ENCODE results near the gene ZNF346. TPM values are rescaled to one million over a fixed set of nuclear protein-coding genes. Genes with fewer than 3 reads are reported as not detected.
A peak's percentile ranks its signal among the peaks of the same experiment; 100 is the strongest.

Gene ZNF346
- total and polyA plus RNA-seq, 10 of the 15 experiments (the other 5 are each of a cell fraction or from before 2014, with no cell fraction given): 6.5 to 30.2 (median 24.0) TPM

DNA sequence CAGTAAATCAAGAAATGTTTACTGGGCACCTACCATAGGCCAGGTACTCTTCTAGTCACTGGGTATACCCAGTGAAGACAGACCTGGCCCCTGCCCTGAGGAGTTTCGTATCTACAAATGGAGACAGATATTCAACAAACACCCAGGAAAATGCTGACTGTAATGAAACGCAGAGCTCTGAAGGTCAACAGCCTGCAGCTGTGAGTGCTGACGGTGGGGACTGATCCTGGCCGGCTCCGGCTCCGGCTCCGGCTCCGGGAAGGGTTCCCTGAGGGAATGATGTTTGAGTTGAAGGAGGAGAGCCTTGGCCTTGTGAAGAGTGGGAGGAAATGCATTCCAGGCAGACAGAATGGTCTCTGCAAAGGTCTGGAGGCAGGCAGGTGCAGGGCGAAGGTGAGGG lies 87.3 kb downstream of the ZNF346 start:
- no peak overlapping the region for H3K27ac ChIP-seq (ENCODE audit: control insufficient read depth, insufficient read depth)
- no TSS peak for BruUV-seq (replicated peaks)
- H3K4me3 ChIP-seq: no peak overlapping the region
- H3K27me3 ChIP-seq (replicated peaks in 1 of 2; ENCODE audit: control insufficient read depth in 2 of 2, insufficient read depth in 2 of 2, low read length in 1 of 2): no peaks in the 10 kb centered on the region
- 73% methylated on average over 9 of the region's 9 CpGs for WGBS (ENCODE audit: insufficient coverage, insufficient replicate concordance, low lambda C conversion rate, missing lambda C conversion rate)
- ATAC-seq (no peak), DNase-seq (ENCODE audit: low read depth, low spot score) (no peak), FAIRE-seq (no peak)
- H3K36me3 ChIP-seq (ENCODE audit: control insufficient read depth in 2 of 2, insufficient read depth in 2 of 2, low read length in 1 of 2): no peaks in the 10 kb centered on the region
- intact Hi-C loops (cut with micrococcal nuclease; ENCODE audit: unreplicated experiment): loop anchor here (5.0 to 10.0 kb wide), 5 partner anchors 127 to 395 kb away; partner anchors contain the start of genes DOK3, PRELID1 and RAB24
- POLR2A ChIA-PET: no interaction called here
- H3K9ac ChIP-seq (ENCODE audit: control insufficient read depth, insufficient read depth, low read length): no peak overlapping the region
- H4K20me1 ChIP-seq (ENCODE audit: control insufficient read depth, insufficient read depth): no peaks in the 10 kb centered on the region
- no peaks in the 10 kb centered on the region for H3K9me3 ChIP-seq (replicated peaks; ENCODE audit: control insufficient read depth, insufficient read depth, low read length)
- CTCF ChIA-PET: interaction anchor here (0.6 to 8.0 kb wide), 5 partner anchors 13 to 451 kb away, joined by 3 to 159 read pairs (median 46); partner anchors contain the start of gene FGFR4
- TF ChIP-seq ZBED1 (IDR thresholded peaks at IDR 0.05; ENCODE audit: borderline replicate concordance): no peak
- no peak for TF ChIP-seq DPF2 (IDR thresholded peaks at IDR 0.05)
- no peak for TF ChIP-seq CREM (IDR thresholded peaks at IDR 0.05; ENCODE audit: low read depth)
- TF ChIP-seq NRF1 (conservative IDR thresholded peaks at IDR 0.05; ENCODE audit: low read depth, low read length): no peak
- H3K4me1 ChIP-seq (ENCODE audit: control insufficient read depth, insufficient read depth, low read length): peaks cover 3% of the 10 kb centered on the region; the same call in 1 of the 2 replicates
- in situ Hi-C loops (cut with MboI): loop anchor here (5.0 kb wide), 1 partner anchor 458 kb away; no protein-coding TSS in a partner anchor
- H3K4me2 ChIP-seq (ENCODE audit: control insufficient read depth, insufficient read depth): no peak overlapping the region
- RAD21 ChIA-PET (ENCODE audit: unreplicated experiment): interaction anchor here (3.4 to 5.8 kb wide), 2 partner anchors 38 to 451 kb away, joined by 43 to 77 read pairs; no protein-coding TSS in a partner anchor
- H2AFZ ChIP-seq (ENCODE audit: control insufficient read depth, low read depth, low read length): no peak overlapping the region
- SMC1A ChIA-PET (ENCODE audit: uncharacterized antibody, unreplicated experiment): interaction anchor here (2.5 to 6.6 kb wide), 2 partner anchors 38 to 452 kb away, joined by 8 to 70 read pairs; no protein-coding TSS in a partner anchor
- no peaks in the 10 kb centered on the region for H3K79me2 ChIP-seq (ENCODE audit: control insufficient read depth, insufficient read depth, low read length)

DNA sequence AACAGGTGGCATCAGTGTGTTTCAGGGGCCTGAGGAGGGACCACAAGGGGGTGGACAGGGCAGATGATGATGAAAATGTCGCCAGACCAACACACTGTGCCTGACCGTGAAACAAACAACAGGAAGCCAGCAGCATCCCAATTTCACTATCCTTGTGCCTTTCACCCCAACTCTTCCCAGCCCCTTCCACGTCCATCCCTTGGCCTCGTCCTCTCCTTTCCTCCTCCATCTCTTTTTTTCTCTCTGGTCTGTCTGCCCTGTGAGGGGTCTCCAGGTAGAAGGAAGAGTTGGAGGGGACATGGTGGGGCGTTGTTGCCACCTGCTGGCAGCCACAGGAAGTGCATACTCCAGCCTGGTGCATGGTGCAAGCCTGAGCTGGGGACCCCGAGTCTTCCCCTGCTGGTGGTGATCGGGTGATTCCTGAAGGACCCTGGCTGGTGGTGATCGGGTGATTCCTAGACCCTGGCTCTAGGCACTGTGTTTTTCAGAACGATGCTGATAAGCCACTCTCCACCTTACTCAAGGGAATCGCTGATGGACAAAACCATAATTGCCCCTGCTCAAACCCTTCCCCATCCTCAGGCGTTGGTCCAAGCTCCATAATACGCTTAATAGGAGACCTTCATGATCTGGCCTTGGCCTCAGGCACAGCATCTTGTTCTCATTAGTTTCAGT lies 89.4 kb downstream of the ZNF346 start:
- RAD21 ChIA-PET (ENCODE audit: unreplicated experiment): interaction anchor here (0.6 to 5.8 kb wide), 5 partner anchors 40 to 538 kb away, joined by 3 to 77 read pairs (median 5); partner anchors contain the start of gene TSPAN17
- no peak overlapping the region for H3K4me2 ChIP-seq (ENCODE audit: control insufficient read depth, insufficient read depth)
- BruUV-seq (replicated peaks): no TSS peak
- TF ChIP-seq KDM1A (IDR thresholded peaks at IDR 0.05; ENCODE audit: borderline replicate concordance): no peak
- TF ChIP-seq MTA3 (IDR thresholded peaks at IDR 0.05; ENCODE audit: borderline replicate concordance, low read length): no peak
- TF ChIP-seq HDGF (IDR thresholded peaks at IDR 0.05): 0 out of 2 replicates have a peak, but pooled peaks have one; percentile 25
- no peak for TF ChIP-seq CBFB (IDR thresholded peaks at IDR 0.05; ENCODE audit: low read depth)
- TF ChIP-seq SMC3 (IDR thresholded peaks at IDR 0.05; ENCODE audit: borderline replicate concordance, low read length): peak; percentile 83
- TF ChIP-seq TCF3 (IDR thresholded peaks at IDR 0.05; ENCODE audit: borderline replicate concordance, insufficient read depth, low read depth, low read length): no peak
- TF ChIP-seq, protein P1, sequence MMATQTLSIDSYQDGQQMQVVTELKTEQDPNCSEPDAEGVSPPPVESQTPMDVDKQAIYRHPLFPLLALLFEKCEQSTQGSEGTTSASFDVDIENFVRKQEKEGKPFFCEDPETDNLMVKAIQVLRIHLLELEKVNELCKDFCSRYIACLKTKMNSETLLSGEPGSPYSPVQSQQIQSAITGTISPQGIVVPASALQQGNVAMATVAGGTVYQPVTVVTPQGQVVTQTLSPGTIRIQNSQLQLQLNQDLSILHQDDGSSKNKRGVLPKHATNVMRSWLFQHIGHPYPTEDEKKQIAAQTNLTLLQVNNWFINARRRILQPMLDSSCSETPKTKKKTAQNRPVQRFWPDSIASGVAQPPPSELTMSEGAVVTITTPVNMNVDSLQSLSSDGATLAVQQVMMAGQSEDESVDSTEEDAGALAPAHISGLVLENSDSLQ (IDR thresholded peaks at IDR 0.05): no peak
- TF ChIP-seq POLR2A (IDR thresholded peaks at IDR 0.05; ENCODE audit: low read depth, low read length): no peak
- TF ChIP-seq POU2F2 (IDR thresholded peaks at IDR 0.05; ENCODE audit: borderline replicate concordance, low read depth, low read length): no peak
- TF ChIP-seq IRF4 (IDR thresholded peaks at IDR 0.05; ENCODE audit: low read depth, low read length): no peak
- peak; percentile 46 for TF ChIP-seq YY1 (IDR thresholded peaks at IDR 0.05; ENCODE audit: low read depth, low read length)
- TF ChIP-seq ESRRA (IDR thresholded peaks at IDR 0.05; ENCODE audit: low read length): no peak
- TF ChIP-seq RELA (IDR thresholded peaks at IDR 0.05; ENCODE audit: borderline replicate concordance, partially characterized antibody): peak; percentile 64
- TF ChIP-seq SUPT20H (IDR thresholded peaks at IDR 0.05; ENCODE audit: borderline replicate concordance, control insufficient read depth, low read depth, low read length): no peak

More for the DNA sequence above, 89.4 kb downstream of the ZNF346 start:
- in situ Hi-C loops (cut with MboI): loop anchor here (5.0 kb wide), 1 partner anchor 460 kb away; no protein-coding TSS in a partner anchor
- Histone ChIP-seq H3K9ac (ENCODE audit: control insufficient read depth, insufficient read depth, low read length) (no peak overlapping the region), H3K27ac (ENCODE audit: control insufficient read depth, insufficient read depth) (no peak overlapping the region), H3K9me3 (replicated peaks; ENCODE audit: control insufficient read depth, insufficient read depth, low read length) (no peaks in the 10 kb centered on the region), H3K79me2 (ENCODE audit: control insufficient read depth, insufficient read depth, low read length) (no peaks in the 10 kb centered on the region), H3K4me3 (no peak overlapping the region), H3K4me1 (ENCODE audit: control insufficient read depth, insufficient read depth, low read length) (peaks cover 3% of the 10 kb centered on the region; the same call in 1 of the 2 replicates), H4K20me1 (ENCODE audit: control insufficient read depth, insufficient read depth) (no peaks in the 10 kb centered on the region), H3K27me3 (replicated peaks in 1 of 2; ENCODE audit: control insufficient read depth in 2 of 2, insufficient read depth in 2 of 2, low read length in 1 of 2) (no peaks in the 10 kb centered on the region), H3K36me3 (ENCODE audit: control insufficient read depth in 2 of 2, insufficient read depth in 2 of 2, low read length in 1 of 2) (no peaks in the 10 kb centered on the region), H2AFZ (ENCODE audit: control insufficient read depth, low read depth, low read length) (no peak overlapping the region)
- SMC1A ChIA-PET (ENCODE audit: uncharacterized antibody, unreplicated experiment): interaction anchor here (0.5 to 6.6 kb wide), 14 partner anchors 12 to 539 kb away, joined by 3 to 70 read pairs (median 3); no protein-coding TSS in a partner anchor
- DNase-seq (ENCODE audit: low read depth, low spot score) (no peak), FAIRE-seq (peak; percentile 89), ATAC-seq (peak; percentile 84)
- CTCF ChIA-PET: interaction anchor here (0.6 to 8.0 kb wide), 35 partner anchors 10 to 537 kb away, joined by 3 to 159 read pairs (median 5); partner anchors contain the start of gene FGFR4
- intact Hi-C loops (cut with micrococcal nuclease; ENCODE audit: unreplicated experiment): loop anchor here (1.0 to 10.0 kb wide), 7 partner anchors 41 to 451 kb away; partner anchors contain the start of genes DOK3, PRELID1 and RAB24
- WGBS (ENCODE audit: insufficient coverage, insufficient replicate concordance, low lambda C conversion rate, missing lambda C conversion rate): 17% methylated on average over 11 of the region's 12 CpGs
- POLR2A ChIA-PET: interaction anchor here (0.5 to 1.0 kb wide), 4 partner anchors 29 to 188 kb away, joined by 3 to 7 read pairs (median 3); no protein-coding TSS in a partner anchor
